DOHH2 (cell line): ENCODE data around the gene COL7A1.
"Not testable (repeated sequence)": the region's sequence is repeated elsewhere in the genome, so short reads cannot be mapped to it uniquely, and the experiment has no call there.

Experiments used
- H3F3A ChIP-seq: fragments of 200-600 bp; sonication (generic), shearing (Covaris generic); 2 replicates; pipeline ENCODE4 v1.6.0; 2016; ENCODE audit warnings: antibody characterized with exemption, mild to moderate bottlenecking; ENCODE audit not compliant: control insufficient read depth, insufficient read depth
- H3K27ac ChIP-seq: fragments of 200-600 bp; sonication (generic); 2 replicates; pipeline ENCODE4 v1.5.1; 2014; ENCODE audit warnings: low read depth, mild to moderate bottlenecking, low read length, moderate library complexity
- H3K27me3 ChIP-seq: fragments of 200-600 bp; sonication (generic); 2 replicates; pipeline ENCODE4 v1.6.1; 2014; ENCODE audit warnings: mild to moderate bottlenecking, low read length, mixed read lengths; ENCODE audit not compliant: control insufficient read depth
- H3K36me3 ChIP-seq: fragments of 200-600 bp; sonication (generic); 2 replicates; pipeline ENCODE4 v1.6.1; 2014; ENCODE audit warnings: mild to moderate bottlenecking, low read length, moderate library complexity, mixed read lengths; ENCODE audit not compliant: control insufficient read depth
- H3K4me1 ChIP-seq: fragments of 200-600 bp; sonication (generic); 2 replicates; pipeline ENCODE4 v1.6.1; 2014; ENCODE audit warnings: mild to moderate bottlenecking, low read length, mixed read lengths; ENCODE audit not compliant: control insufficient read depth
- H3K4me2 ChIP-seq: fragments of 200-600 bp; sonication (generic); 2 replicates; pipeline ENCODE4 v1.6.0; 2014; ENCODE audit warnings: mild to moderate bottlenecking, low read length, moderate library complexity
- H3K4me3 ChIP-seq: fragments of 200-600 bp; sonication (generic); 2 replicates; pipeline ENCODE4 v1.5.1; 2014; ENCODE audit warnings: mild to moderate bottlenecking, low read length, mixed read lengths
- H3K79me2 ChIP-seq: fragments of 200-600 bp; sonication (generic); 2 replicates; pipeline ENCODE4 v1.6.1; 2014; ENCODE audit warnings: mild to moderate bottlenecking, low read length, mixed read lengths; ENCODE audit not compliant: control insufficient read depth
- H3K9me2 ChIP-seq: fragments of 200-600 bp; sonication (generic); replicated peaks from 2 replicates; pipeline ENCODE4 v1.6.1; 2014; ENCODE audit warnings: mild to moderate bottlenecking, low read length, mixed read lengths; ENCODE audit not compliant: control insufficient read depth
- H3K9me3 ChIP-seq: fragments of 200-600 bp; sonication (generic); 2 replicates; pipeline ENCODE4 v1.6.1; 2014; ENCODE audit warnings: antibody characterized with exemption, low read length, mixed read lengths; ENCODE audit not compliant: control insufficient read depth, insufficient read depth
- H4K20me1 ChIP-seq: fragments of 200-600 bp; sonication (generic); 2 replicates; pipeline ENCODE4 v1.6.0; 2014; ENCODE audit warnings: low read depth, mild to moderate bottlenecking, antibody characterized with exemption, low read length, moderate library complexity; ENCODE audit not compliant: control insufficient read depth, insufficient read depth
- EZH2phosphoT487 ChIP-seq: fragments of 200-600 bp; sonication (generic); IDR thresholded peaks from 2 replicates; pipeline ENCODE4 v1.6.1; 2017; ENCODE audit warnings: borderline replicate concordance, mild to moderate bottlenecking, antibody characterized with exemption, low read length, moderate library complexity, mixed read lengths
- TF ChIP-seq, protein P1 (sequence below): fragments of 200-600 bp; sonication (generic); IDR thresholded peaks from one replicate; pipeline ENCODE4 v1.5.1; 2014; ENCODE audit warnings: antibody characterized with exemption, mild to moderate bottlenecking, low read depth, low read length; ENCODE audit not compliant: poor library complexity, severe bottlenecking

COL7A1 gene

GRCh38 chr3:48532271-48532976, 62.7 kb downstream of the COL7A1 start:
- H3F3A ChIP-seq = no peaks in the 10 kb centered on the region; the same call in 1 of the 2 replicates
- H3K9me3 ChIP-seq = no peaks in the 10 kb centered on the region
- H3K4me3 ChIP-seq = no peak overlapping the region
- no peaks in the 10 kb centered on the region for H3K79me2 ChIP-seq
- no peaks in the 10 kb centered on the region for H3K27me3 ChIP-seq
- no peaks in the 10 kb centered on the region for H3K4me1 ChIP-seq
- H3K27ac ChIP-seq = no peak overlapping the region
- no peaks in the 10 kb centered on the region for H3K9me2 ChIP-seq
- no peak overlapping the region for H3K4me2 ChIP-seq
- H3K36me3 ChIP-seq = peaks cover 54% of the 10 kb centered on the region
- no peaks in the 10 kb centered on the region for H4K20me1 ChIP-seq
- TF ChIP-seq, protein P1, sequence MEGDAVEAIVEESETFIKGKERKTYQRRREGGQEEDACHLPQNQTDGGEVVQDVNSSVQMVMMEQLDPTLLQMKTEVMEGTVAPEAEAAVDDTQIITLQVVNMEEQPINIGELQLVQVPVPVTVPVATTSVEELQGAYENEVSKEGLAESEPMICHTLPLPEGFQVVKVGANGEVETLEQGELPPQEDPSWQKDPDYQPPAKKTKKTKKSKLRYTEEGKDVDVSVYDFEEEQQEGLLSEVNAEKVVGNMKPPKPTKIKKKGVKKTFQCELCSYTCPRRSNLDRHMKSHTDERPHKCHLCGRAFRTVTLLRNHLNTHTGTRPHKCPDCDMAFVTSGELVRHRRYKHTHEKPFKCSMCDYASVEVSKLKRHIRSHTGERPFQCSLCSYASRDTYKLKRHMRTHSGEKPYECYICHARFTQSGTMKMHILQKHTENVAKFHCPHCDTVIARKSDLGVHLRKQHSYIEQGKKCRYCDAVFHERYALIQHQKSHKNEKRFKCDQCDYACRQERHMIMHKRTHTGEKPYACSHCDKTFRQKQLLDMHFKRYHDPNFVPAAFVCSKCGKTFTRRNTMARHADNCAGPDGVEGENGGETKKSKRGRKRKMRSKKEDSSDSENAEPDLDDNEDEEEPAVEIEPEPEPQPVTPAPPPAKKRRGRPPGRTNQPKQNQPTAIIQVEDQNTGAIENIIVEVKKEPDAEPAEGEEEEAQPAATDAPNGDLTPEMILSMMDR = no peak
- TF ChIP-seq EZH2phosphoT487 = no peak

GRCh38 chr3:48530701-48531100, 64.4 kb downstream of the COL7A1 start:
- H3K9me2 ChIP-seq, H3K4me3 ChIP-seq, H3K79me2 ChIP-seq, H4K20me1 ChIP-seq, H3K4me2 ChIP-seq, H3K27me3 ChIP-seq, H3K4me1 ChIP-seq, H3K27ac ChIP-seq, H3F3A ChIP-seq, H3K9me3 ChIP-seq: not testable (repeated sequence)
- H3K36me3 ChIP-seq = peaks cover 37% of the 10 kb centered on the region

- Histone ChIP-seq H3K36me3 (peaks cover 29% of the 10 kb centered on the region), H3K27me3 (no peaks in the 10 kb centered on the region), H4K20me1 (no peaks in the 10 kb centered on the region), H3K9me2 (no peaks in the 10 kb centered on the region), H3K79me2 (no peaks in the 10 kb centered on the region), H3F3A (no peaks in the 10 kb centered on the region; the same call in 1 of the 2 replicates), H3K4me3 (no peak overlapping the region), H3K4me2 (no peak overlapping the region), H3K9me3 (no peaks in the 10 kb centered on the region), H3K27ac (no peak overlapping the region), H3K4me1 (no peaks in the 10 kb centered on the region)
- no peak for TF ChIP-seq EZH2phosphoT487
- TF ChIP-seq, protein P1 = no peak
Measured at GRCh38 chr3:48528754-48529153, 66.4 kb downstream of the COL7A1 start.

DNA sequence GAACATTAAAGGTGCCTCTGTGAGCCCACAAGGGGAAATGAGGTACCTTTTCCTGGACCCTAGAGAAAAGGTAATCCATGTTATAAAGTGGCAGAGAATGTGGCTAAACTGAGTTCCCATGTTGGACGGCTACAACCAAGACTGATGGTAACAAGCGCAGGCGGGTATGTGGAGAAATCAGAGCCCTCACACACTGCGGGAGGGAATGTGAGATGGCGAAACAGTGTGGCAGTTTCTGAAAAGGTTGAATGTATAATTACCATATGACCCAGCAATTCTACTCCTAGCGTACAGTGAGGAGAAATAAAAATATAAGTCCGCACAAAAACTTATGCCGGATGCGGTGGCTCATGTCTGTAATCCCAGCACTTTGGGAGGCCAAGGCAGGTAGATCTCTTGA, 67.1 kb downstream of the COL7A1 start:
- no peaks in the 10 kb centered on the region; the same call in 1 of the 2 replicates for H3F3A ChIP-seq
- no peak overlapping the region for H3K27ac ChIP-seq
- no peak overlapping the region for H3K4me2 ChIP-seq
- H3K4me3 ChIP-seq = no peak overlapping the region
- no peaks in the 10 kb centered on the region for H3K27me3 ChIP-seq
- H3K9me2 ChIP-seq = no peaks in the 10 kb centered on the region
- no peaks in the 10 kb centered on the region for H3K9me3 ChIP-seq
- no peaks in the 10 kb centered on the region for H3K4me1 ChIP-seq
- peaks cover 30% of the 10 kb centered on the region for H3K36me3 ChIP-seq
- H4K20me1 ChIP-seq = no peaks in the 10 kb centered on the region
- TF ChIP-seq, protein P1 = no peak
- TF ChIP-seq EZH2phosphoT487 = no peak
- H3K79me2 ChIP-seq = no peaks in the 10 kb centered on the region
